HEK293T (cell line): Measurements from ENCODE around the gene EIF4EBP2.

Experiments used
- CTCF ChIA-PET: fragments of 350-600 bp; formaldehyde crosslinking; extraction: SDS; loops from one replicate; lab custom pipeline; 2021; ENCODE audit warnings: antibody characterized with exemption, inconsistent platforms; lab: Yijun Ruan, JAX
- POLR2A ChIA-PET: fragments of 350-600 bp; formaldehyde crosslinking; extraction: SDS; loops from one replicate; lab custom pipeline; 2020; ENCODE audit warnings: antibody characterized with exemption, inconsistent platforms; lab: Yijun Ruan, JAX
- DNase-seq: peaks from one replicate; pipeline ENCODE4 v3.0.0; 2012; ENCODE audit warnings: mixed read lengths; ENCODE audit errors: extremely low spot score
- ARNT ChIP-seq: fragments of 450-650 bp; IDR thresholded peaks from 2 replicates; pipeline ENCODE4 v1.6.1; 2017; ENCODE audit warnings: mild to moderate bottlenecking
- BHLHE40 ChIP-seq: fragments of 450-650 bp; IDR thresholded peaks from 2 replicates; pipeline ENCODE4 v1.6.1; 2016; ENCODE audit warnings: mild to moderate bottlenecking, moderate library complexity, borderline replicate concordance
- CTBP1 ChIP-seq: fragments of 450-650 bp; IDR thresholded peaks from 2 replicates; pipeline ENCODE4 v1.6.1; 2016; ENCODE audit warnings: borderline replicate concordance
- ELF4 ChIP-seq: fragments of 450-650 bp; IDR thresholded peaks from 2 replicates; pipeline ENCODE4 v1.6.1; 2017; ENCODE audit warnings: antibody characterized with exemption
- FOXA1 ChIP-seq: fragments of 450-650 bp; IDR thresholded peaks from 2 replicates; pipeline ENCODE4 v1.6.1; 2016; ENCODE audit warnings: mild to moderate bottlenecking
- FOXK2 ChIP-seq: fragments of 450-650 bp; IDR thresholded peaks from 2 replicates; pipeline ENCODE4 v1.6.1; 2016; ENCODE audit warnings: mild to moderate bottlenecking
- FOXM1 ChIP-seq: fragments of 450-650 bp; IDR thresholded peaks from 2 replicates; pipeline ENCODE4 v1.6.1; 2017; ENCODE audit warnings: mild to moderate bottlenecking, borderline replicate concordance
- HDGF ChIP-seq: fragments of 450-650 bp; IDR thresholded peaks from 2 replicates; pipeline ENCODE4 v1.6.1; 2017; ENCODE audit warnings: antibody characterized with exemption, borderline replicate concordance
- L3MBTL2 ChIP-seq: fragments of 450-650 bp; conservative IDR thresholded peaks from 2 replicates; pipeline ENCODE4 v1.6.1; 2016; ENCODE audit warnings: mild to moderate bottlenecking
- LEF1 ChIP-seq: fragments of 450-650 bp; IDR thresholded peaks from 2 replicates; pipeline ENCODE4 v1.6.1; 2017; ENCODE audit warnings: mild to moderate bottlenecking, borderline replicate concordance
- NFRKB ChIP-seq: fragments of 450-650 bp; IDR thresholded peaks from 2 replicates; pipeline ENCODE4 v1.6.1; 2016; ENCODE audit warnings: mild to moderate bottlenecking, moderate library complexity
- SP1 ChIP-seq: fragments of 450-650 bp; IDR thresholded peaks from 2 replicates; pipeline ENCODE4 v1.6.1; 2017
- SUZ12 ChIP-seq: fragments of 450-650 bp; IDR thresholded peaks from 2 replicates; pipeline ENCODE4 v1.6.1; 2016; ENCODE audit warnings: mild to moderate bottlenecking
- TARDBP ChIP-seq: fragments of 450-650 bp; IDR thresholded peaks from 2 replicates; pipeline ENCODE4 v1.6.1; 2016
- ZNF384 ChIP-seq: fragments of 450-650 bp; IDR thresholded peaks from 2 replicates; pipeline ENCODE4 v1.6.1; 2016
- TF ChIP-seq, protein P1 (sequence below): fragments of 450-650 bp; IDR thresholded peaks from 2 replicates; pipeline ENCODE4 v1.6.1; 2016

Gene EIF4EBP2

DNA sequence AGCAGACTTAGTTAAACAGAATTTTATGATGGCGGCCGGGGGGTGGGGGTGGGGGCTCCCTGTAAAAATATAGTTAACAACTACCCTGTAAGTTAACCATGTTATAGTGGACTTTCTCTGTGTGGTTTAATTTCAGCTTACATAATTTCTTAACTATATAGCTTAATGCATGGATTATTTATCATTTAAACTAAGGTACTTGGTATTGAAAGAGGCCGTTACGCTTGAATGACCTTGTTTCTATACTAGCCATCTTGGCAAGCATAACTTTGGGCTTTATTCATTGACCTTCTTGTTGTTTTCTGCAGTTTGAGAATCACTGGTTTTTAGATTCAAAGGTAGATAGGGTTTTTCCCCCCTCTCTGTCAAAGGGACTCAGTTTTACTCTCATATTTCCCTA lies 8.4 kb downstream of the EIF4EBP2 start:
- DNase-seq, result no peak
- CTCF ChIA-PET, result no interaction called here
- TF ChIP-seq, protein P1, sequence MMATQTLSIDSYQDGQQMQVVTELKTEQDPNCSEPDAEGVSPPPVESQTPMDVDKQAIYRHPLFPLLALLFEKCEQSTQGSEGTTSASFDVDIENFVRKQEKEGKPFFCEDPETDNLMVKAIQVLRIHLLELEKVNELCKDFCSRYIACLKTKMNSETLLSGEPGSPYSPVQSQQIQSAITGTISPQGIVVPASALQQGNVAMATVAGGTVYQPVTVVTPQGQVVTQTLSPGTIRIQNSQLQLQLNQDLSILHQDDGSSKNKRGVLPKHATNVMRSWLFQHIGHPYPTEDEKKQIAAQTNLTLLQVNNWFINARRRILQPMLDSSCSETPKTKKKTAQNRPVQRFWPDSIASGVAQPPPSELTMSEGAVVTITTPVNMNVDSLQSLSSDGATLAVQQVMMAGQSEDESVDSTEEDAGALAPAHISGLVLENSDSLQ, result no peak
- TF ChIP-seq L3MBTL2 (no peak), BHLHE40 (no peak), FOXA1 (no peak), FOXK2 (no peak), ZNF384 (no peak), ELF4 (no peak), FOXM1 (no peak), CTBP1 (no peak), TARDBP (no peak), NFRKB (no peak), SUZ12 (no peak), HDGF (no peak), LEF1 (no peak), SP1 (no peak), ARNT (no peak)
- POLR2A ChIA-PET, result interaction anchor here (2.1 kb wide), 1 partner anchor 8 kb away, joined by 10 read pairs; the partner anchor contains the start of gene EIF4EBP2

DNA sequence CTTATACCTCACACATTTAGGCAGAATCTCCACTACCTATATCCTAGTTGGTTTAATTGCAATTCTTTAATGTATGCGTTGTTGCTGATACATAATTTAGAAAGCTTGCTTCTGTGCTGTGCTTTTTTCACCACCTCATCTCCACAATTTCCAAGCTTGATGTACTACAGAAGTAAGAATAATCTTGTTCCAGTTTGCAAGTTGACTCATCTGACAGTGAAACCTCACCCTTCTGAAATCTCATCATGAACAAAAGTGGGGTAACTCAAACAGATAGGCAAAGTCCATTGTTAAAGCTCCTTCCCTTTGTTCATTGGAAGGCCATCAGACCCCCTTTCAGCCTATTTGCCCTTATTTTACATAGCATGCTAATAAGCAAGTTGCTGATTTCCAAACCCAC lies 13.6 kb downstream of the EIF4EBP2 start:
- DNase-seq, result no peak
- POLR2A ChIA-PET, result interaction anchor here (0.7 kb wide), 1 partner anchor 13 kb away, joined by 3 read pairs; the partner anchor contains the start of gene EIF4EBP2
- no peak for TF ChIP-seq ARNT
- TF ChIP-seq FOXM1, result no peak
- no peak for TF ChIP-seq BHLHE40
- TF ChIP-seq ZNF384, result no peak
- TF ChIP-seq NFRKB, result no peak
- TF ChIP-seq HDGF, result no peak
- no peak for TF ChIP-seq TARDBP
- TF ChIP-seq, protein P1, result no peak
- no peak for TF ChIP-seq LEF1
- TF ChIP-seq SP1, result no peak
- no peak for TF ChIP-seq SUZ12
- TF ChIP-seq L3MBTL2, result no peak
- TF ChIP-seq CTBP1, result no peak
- no peak for TF ChIP-seq ELF4
- CTCF ChIA-PET, result no interaction called here

DNA sequence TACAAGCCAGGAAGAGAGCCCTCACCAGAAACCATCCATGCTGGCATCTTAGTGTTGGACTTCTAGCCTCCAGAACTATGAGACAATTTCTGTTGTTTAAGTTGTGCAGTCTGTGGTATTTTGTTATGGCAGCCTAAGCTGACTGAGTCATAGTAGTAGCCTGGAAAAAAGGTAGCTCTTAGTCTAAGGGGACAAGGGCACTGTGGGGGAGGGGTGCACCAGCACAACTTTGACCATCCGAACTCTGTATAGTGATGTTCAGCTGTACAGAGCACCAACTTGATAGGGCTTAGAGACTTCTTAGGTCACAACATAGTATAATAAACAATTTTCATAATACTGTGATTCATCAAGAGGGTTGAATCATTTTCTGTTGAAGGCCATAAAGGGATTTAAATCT lies 14.3 kb downstream of the EIF4EBP2 start:
- ChIA-PET POLR2A (interaction anchor here (0.7 kb wide), 1 partner anchor 14 kb away, joined by 3 read pairs; the partner anchor contains the start of gene EIF4EBP2), CTCF (no interaction called here)
- DNase-seq, result no peak
- no peak for TF ChIP-seq NFRKB

DNA sequence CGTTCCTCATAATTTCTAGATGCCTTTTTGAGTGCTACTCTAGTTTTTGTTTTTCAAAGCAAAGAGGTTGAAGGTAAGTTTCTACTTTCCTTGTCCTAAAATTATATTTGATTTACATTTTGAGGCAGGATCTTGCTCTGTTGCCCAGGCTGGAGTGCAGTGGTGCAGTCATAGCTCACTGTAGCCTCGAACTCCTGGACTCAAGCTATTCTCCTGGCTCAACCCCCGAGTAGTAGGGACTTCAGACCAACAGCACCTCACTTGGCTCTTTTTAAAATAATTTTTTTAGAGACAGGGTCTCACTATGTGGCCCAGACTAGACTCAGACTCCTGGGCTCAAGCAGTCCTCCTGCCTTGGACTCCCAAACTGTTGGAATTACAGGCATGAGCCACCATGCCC lies 14.8 kb downstream of the EIF4EBP2 start:
- CTCF ChIA-PET, result interaction anchor here (0.7 kb wide), 1 partner anchor 1010 kb away, joined by 3 read pairs; no protein-coding TSS in a partner anchor
- no peak for DNase-seq
- no peak for TF ChIP-seq LEF1
- TF ChIP-seq NFRKB, result no peak
- TF ChIP-seq HDGF, result no peak
- POLR2A ChIA-PET, result no interaction called here

DNA sequence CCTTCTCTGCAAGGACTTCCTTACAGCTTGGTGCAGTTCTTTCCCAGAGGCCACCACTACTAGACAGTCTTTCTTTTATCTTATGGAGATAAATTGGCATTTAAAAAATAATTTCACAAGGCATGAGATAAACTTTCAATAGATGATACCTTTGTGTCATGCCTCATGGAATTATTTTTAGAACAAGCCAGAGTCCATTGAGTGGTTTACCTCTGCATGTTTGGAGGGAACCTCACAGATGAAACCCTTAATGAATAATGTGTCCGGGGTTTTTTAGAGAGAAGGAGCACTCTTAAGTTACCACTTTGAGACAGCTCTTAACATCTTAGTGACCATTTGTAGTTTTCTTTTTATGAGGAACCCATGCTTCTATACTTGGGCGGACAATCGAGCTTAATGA lies 20.4 kb downstream of the EIF4EBP2 start:
- DNase-seq, result no peak
- ChIA-PET CTCF (no interaction called here), POLR2A (no interaction called here)
- no peak for TF ChIP-seq L3MBTL2
- TF ChIP-seq SP1, result no peak
- TF ChIP-seq ELF4, result no peak
- TF ChIP-seq, protein P1, result no peak
- TF ChIP-seq NFRKB, result no peak
- no peak for TF ChIP-seq HDGF
- no peak for TF ChIP-seq ZNF384
- TF ChIP-seq LEF1, result no peak
- no peak for TF ChIP-seq ARNT
- no peak for TF ChIP-seq BHLHE40

DNA sequence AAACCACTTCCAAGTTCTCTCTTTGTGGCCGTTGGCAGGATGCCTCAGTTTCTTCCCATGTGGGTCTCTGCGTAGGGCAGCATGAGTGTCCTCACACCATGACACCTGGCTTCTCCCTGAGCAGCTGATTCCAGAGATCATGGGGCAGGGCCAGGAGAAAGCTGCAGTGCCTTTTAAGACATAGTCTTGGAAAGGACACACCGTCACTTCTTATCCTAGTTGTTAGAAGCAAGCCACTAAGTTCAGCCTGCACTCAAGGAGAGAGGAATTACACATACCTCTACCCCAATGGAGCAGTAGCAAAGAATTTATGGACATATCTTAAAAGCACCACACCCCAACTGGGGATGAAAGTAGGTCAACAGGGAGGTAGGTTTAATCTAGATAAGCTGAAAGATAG lies 21.2 kb downstream of the EIF4EBP2 start:
- ChIA-PET CTCF (no interaction called here), POLR2A (no interaction called here)
- no peak for DNase-seq

DNA sequence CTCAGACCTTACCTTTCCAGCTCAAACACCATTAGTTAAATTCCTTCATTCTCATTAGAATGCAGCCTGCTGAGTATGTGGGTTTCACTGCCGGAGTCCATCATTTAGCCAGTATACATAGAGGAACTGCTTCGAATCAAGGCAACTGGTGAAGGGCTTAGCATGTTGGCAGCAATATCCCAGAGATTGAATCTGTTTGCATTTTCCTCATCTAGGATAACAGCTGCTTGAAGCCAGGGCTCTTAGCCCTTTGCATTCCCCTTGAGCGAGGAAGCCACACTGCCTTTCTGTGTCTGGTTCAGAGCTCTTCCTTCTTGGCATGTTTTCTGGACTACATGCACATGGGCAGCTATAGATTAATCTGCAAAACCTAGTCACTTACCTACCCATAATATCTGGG lies 22.9 kb downstream of the EIF4EBP2 start:
- TF ChIP-seq TARDBP (no peak), NFRKB (no peak), FOXM1 (no peak), ELF4 (no peak), ARNT (no peak), LEF1 (no peak), HDGF (no peak), FOXK2 (no peak), BHLHE40 (no peak)
- TF ChIP-seq, protein P1, result no peak
- DNase-seq, result no peak
- CTCF ChIA-PET, result no interaction called here
- POLR2A ChIA-PET, result no interaction called here

More for the DNA sequence above, 21.2 kb downstream of the EIF4EBP2 start:
- TF ChIP-seq LEF1, result no peak
- TF ChIP-seq NFRKB, result no peak
- no peak for TF ChIP-seq SP1
- no peak for TF ChIP-seq ARNT
- TF ChIP-seq TARDBP, result no peak
- TF ChIP-seq ELF4, result no peak
- TF ChIP-seq FOXA1, result no peak
- no peak for TF ChIP-seq FOXK2
- TF ChIP-seq HDGF, result no peak
- TF ChIP-seq CTBP1, result no peak
- TF ChIP-seq FOXM1, result no peak
